Measurements from ENCODE around the gene PBX3.

DNA sequence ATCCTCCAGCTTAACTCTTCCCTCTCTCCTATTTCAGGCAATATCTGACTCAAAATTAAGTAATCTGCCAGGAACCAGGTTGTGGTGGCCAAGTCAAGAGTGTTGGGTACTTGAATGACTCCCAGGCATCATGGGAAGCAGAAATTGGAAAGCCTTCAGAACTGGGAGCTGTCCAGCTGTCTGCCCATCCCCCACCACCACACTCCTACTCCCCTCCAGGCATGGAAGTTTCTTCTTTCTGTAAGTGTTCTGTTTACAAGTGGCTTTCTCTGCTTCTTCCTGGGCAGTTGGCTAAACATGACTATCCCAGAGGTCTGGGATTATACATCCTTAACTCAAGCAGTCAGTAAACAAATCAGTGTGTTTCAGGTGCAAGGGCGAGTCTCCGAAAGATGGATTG, 14.6 kb upstream of the PBX3 start:
- TF ChIP-seq, protein P1, sequence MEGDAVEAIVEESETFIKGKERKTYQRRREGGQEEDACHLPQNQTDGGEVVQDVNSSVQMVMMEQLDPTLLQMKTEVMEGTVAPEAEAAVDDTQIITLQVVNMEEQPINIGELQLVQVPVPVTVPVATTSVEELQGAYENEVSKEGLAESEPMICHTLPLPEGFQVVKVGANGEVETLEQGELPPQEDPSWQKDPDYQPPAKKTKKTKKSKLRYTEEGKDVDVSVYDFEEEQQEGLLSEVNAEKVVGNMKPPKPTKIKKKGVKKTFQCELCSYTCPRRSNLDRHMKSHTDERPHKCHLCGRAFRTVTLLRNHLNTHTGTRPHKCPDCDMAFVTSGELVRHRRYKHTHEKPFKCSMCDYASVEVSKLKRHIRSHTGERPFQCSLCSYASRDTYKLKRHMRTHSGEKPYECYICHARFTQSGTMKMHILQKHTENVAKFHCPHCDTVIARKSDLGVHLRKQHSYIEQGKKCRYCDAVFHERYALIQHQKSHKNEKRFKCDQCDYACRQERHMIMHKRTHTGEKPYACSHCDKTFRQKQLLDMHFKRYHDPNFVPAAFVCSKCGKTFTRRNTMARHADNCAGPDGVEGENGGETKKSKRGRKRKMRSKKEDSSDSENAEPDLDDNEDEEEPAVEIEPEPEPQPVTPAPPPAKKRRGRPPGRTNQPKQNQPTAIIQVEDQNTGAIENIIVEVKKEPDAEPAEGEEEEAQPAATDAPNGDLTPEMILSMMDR (IDR thresholded peaks at IDR 0.05), result no peak
- TF ChIP-seq POLR2A (IDR thresholded peaks at IDR 0.05), result no peak
